GM18505 (cell line): ENCODE results near the gene PRXL2A.

Experiments used
- ATAC-seq: cut with Tn5 transposase; IDR thresholded peaks from one replicate; pipeline ENCODE4 v1.9.1; 2021; ENCODE audit not compliant: unreplicated experiment
- POLR2A ChIP-seq: IDR thresholded peaks from 4 replicates; pipeline ENCODE4 v1.6.1; 2011; ENCODE audit warnings: borderline replicate concordance; ENCODE audit not compliant: insufficient read depth, insufficient read length; ENCODE audit errors: extremely low read depth

Gene PRXL2A

GRCh38 chr10:80444124-80444523 lies 35.8 kb downstream of the PRXL2A start:
- ATAC-seq = no peak
- no peak for TF ChIP-seq POLR2A

GRCh38 chr10:80444646-80445319 lies 36.4 kb downstream of the PRXL2A start:
- no peak for TF ChIP-seq POLR2A
- ATAC-seq = peak; percentile 80

- ATAC-seq = no peak
Observed at GRCh38 chr10:80447436-80448190, 39.3 kb downstream of the PRXL2A start.

GRCh38 chr10:80448209-80448942 lies 40.0 kb downstream of the PRXL2A start:
- no peak for ATAC-seq
- TF ChIP-seq POLR2A = no peak

More at GRCh38 chr10:80447436-80448190, 39.3 kb downstream of the PRXL2A start:
- TF ChIP-seq POLR2A = no peak

GRCh38 chr10:80449520-80449919 lies 41.2 kb downstream of the PRXL2A start:
- no peak for ATAC-seq
- TF ChIP-seq POLR2A = no peak

GRCh38 chr10:80451132-80451531 lies 42.8 kb downstream of the PRXL2A start:
- no peak for ATAC-seq

GRCh38 chr10:80452069-80452468 lies 43.7 kb downstream of the PRXL2A start:
- no peak for TF ChIP-seq POLR2A
- ATAC-seq = no peak

More at GRCh38 chr10:80451132-80451531, 42.8 kb downstream of the PRXL2A start:
- TF ChIP-seq POLR2A = no peak

- ATAC-seq = no peak
- TF ChIP-seq POLR2A = no peak
Observed at GRCh38 chr10:80452640-80453039, 44.3 kb downstream of the PRXL2A start.

- no peak for TF ChIP-seq POLR2A
- no peak for ATAC-seq
Observed at GRCh38 chr10:80453056-80453841, 44.9 kb downstream of the PRXL2A start.

GRCh38 chr10:80453842-80454512 lies 45.6 kb downstream of the PRXL2A start, which contains the start of gene TSPAN14:
Gene TSPAN14 (plus strand): TSS chr10:80454310. CDS start chr10:80489234, 34,924 bp downstream.
- peak; percentile 53 for TF ChIP-seq POLR2A

GRCh38 chr10:80454513-80455460 lies 46.4 kb downstream of the PRXL2A start:
- ATAC-seq = peak; percentile 13
- no peak for TF ChIP-seq POLR2A

More at GRCh38 chr10:80453842-80454512, 45.6 kb downstream of the PRXL2A start, which contains the start of gene TSPAN14:
- peak; percentile 67 for ATAC-seq
